22Rv1 (cell line): ENCODE data around the gene KCNQ2.

Source experiments
- ZFX ChIP-seq: fragments of 450-650 bp; IDR thresholded peaks from 2 replicates; pipeline ENCODE4 v1.6.1; 2017; ENCODE audit warnings: antibody characterized with exemption, borderline replicate concordance
- TF ChIP-seq, protein P1 (sequence below): fragments of 450-650 bp; IDR thresholded peaks from 2 replicates; pipeline ENCODE4 v1.5.1; 2017; ENCODE audit warnings: mild to moderate bottlenecking

DNA sequence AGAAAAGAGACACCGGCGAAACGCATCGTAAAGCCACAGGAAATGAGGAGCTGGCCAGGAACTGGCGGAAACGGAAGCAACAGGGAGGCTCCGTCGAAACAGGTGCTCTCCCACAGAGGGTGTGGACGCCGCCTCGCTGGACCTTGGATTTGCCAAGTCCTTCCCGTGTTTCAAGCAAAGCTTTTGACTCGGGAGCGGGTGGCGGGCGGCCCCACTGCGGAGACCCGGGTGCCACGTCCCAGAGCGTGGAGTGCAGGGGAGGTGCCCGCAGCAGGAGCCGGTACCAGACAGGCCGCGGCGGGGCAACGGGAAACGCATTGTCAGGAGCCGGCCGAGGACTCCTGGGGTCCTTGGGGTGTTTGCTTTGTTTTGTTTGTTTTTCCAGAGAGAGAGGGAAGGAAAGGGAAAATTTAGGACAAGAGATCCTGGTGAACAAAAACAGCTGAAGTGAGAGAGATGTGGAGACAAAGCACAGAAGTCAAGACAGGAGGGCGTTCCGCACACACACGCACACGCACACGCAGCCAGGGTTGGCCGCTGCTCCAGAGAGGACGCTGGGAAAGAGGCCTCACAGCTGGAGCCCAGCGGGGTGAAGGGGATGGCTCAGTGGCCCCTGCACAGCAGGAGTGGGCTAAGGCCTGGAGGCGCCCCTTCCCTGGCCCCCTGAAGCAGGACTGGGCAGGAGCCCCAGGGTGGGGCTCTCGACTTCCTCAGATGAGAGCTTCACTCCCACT lies 60.4 kb downstream of the KCNQ2 start:
- TF ChIP-seq, protein P1, sequence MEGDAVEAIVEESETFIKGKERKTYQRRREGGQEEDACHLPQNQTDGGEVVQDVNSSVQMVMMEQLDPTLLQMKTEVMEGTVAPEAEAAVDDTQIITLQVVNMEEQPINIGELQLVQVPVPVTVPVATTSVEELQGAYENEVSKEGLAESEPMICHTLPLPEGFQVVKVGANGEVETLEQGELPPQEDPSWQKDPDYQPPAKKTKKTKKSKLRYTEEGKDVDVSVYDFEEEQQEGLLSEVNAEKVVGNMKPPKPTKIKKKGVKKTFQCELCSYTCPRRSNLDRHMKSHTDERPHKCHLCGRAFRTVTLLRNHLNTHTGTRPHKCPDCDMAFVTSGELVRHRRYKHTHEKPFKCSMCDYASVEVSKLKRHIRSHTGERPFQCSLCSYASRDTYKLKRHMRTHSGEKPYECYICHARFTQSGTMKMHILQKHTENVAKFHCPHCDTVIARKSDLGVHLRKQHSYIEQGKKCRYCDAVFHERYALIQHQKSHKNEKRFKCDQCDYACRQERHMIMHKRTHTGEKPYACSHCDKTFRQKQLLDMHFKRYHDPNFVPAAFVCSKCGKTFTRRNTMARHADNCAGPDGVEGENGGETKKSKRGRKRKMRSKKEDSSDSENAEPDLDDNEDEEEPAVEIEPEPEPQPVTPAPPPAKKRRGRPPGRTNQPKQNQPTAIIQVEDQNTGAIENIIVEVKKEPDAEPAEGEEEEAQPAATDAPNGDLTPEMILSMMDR: no peak
- TF ChIP-seq ZFX: no peak
